GM19025 (cell line): ENCODE measurements around the gene MPPE1.
"Not testable (repeated sequence)": the region's sequence is repeated elsewhere in the genome, so short reads cannot be mapped to it uniquely, and the experiment has no call there.

Experiments
- ATAC-seq: cut with Tn5 transposase; IDR thresholded peaks from one replicate; pipeline ENCODE4 v1.9.1; 2021; ENCODE audit warnings: mild to moderate bottlenecking, low read depth, moderate library complexity; ENCODE audit not compliant: unreplicated experiment

MPPE1 gene

GRCh38 chr18:11927497-11927896, 19.4 kb upstream of the MPPE1 start:
- ATAC-seq: no peak

- ATAC-seq: no peak
These were observed 17.8 kb upstream of the MPPE1 start for GRCh38 chr18:11925800-11926481.

GRCh38 chr18:11923450-11923849, 15.3 kb upstream of the MPPE1 start:
- no peak for ATAC-seq

- not testable (repeated sequence) for ATAC-seq
These were observed 11.4 kb upstream of the MPPE1 start for GRCh38 chr18:11919522-11919921.

GRCh38 chr18:11916880-11917279, 8.8 kb upstream of the MPPE1 start:
- not testable (repeated sequence) for ATAC-seq

- no peak for ATAC-seq
These were observed 1.5 kb upstream of the MPPE1 start for GRCh38 chr18:11909591-11910026.

GRCh38 chr18:11909061-11909455, 941 bp upstream of the MPPE1 start:
- ATAC-seq: no peak

- no peak for ATAC-seq
These were observed 917 bp downstream of the MPPE1 start for GRCh38 chr18:11906926-11907874.

- no peak for ATAC-seq
These were observed 1.9 kb downstream of the MPPE1 start for GRCh38 chr18:11906176-11906575.

GRCh38 chr18:11905613-11906012, 2.5 kb downstream of the MPPE1 start:
- ATAC-seq: no peak

GRCh38 chr18:11902522-11903292, 5.4 kb downstream of the MPPE1 start:
- no peak for ATAC-seq

- ATAC-seq: no peak
These were observed 6.2 kb downstream of the MPPE1 start for GRCh38 chr18:11901826-11902438.

GRCh38 chr18:11899063-11899462, 9.1 kb downstream of the MPPE1 start:
- ATAC-seq: no peak

- no peak for ATAC-seq
These were observed 10.3 kb downstream of the MPPE1 start for GRCh38 chr18:11897781-11898180.

- ATAC-seq: not testable (repeated sequence)
These were observed 15.7 kb downstream of the MPPE1 start for GRCh38 chr18:11892438-11892837.

- ATAC-seq: no peak
These were observed 16.4 kb downstream of the MPPE1 start for GRCh38 chr18:11891737-11892136.

- no peak for ATAC-seq
These were observed 18.8 kb downstream of the MPPE1 start for GRCh38 chr18:11889284-11889683.

GRCh38 chr18:11888726-11889125, 19.4 kb downstream of the MPPE1 start:
- ATAC-seq: no peak

- no peak for ATAC-seq
These were observed 20.6 kb downstream of the MPPE1 start for GRCh38 chr18:11887328-11888128.
